Left lung (tissue), 10 donors: ENCODE measurements around the gene ZFHX3. TPM values are rescaled to one million over a fixed set of nuclear protein-coding genes. Genes with fewer than 3 reads are reported as not detected.

ENCODE experiments used
- ATAC-seq: fragments of 200-7000 bp; cut with Tn5 transposase; one replicate; pipeline ENCODE4 v1.9.1; 2020; ENCODE audit warnings: moderate library complexity
- DNase-seq, 4 donors: peaks; one replicate each; pipeline ENCODE4 v3.0.0-alpha.2; 2013 to 2020
- H3K27ac ChIP-seq, 2 donors: fragments of 200-600 bp; sonication (generic) in 1 of 2; one replicate each; pipeline versions ENCODE4 v1.5.0 to v1.8.0; 2020 to 2021
- H3K27me3 ChIP-seq, 2 donors: fragments of 200-600 bp; sonication (generic) in 1 of 2; one replicate each; pipeline versions ENCODE4 v1.5.0 to v1.8.0; 2020 to 2021
- H3K36me3 ChIP-seq, 2 donors: fragments of 200-600 bp; sonication (generic) in 1 of 2; one replicate each; pipeline versions ENCODE4 v1.5.0 to v1.8.0; 2020 to 2021
- H3K4me1 ChIP-seq, 2 donors: fragments of 200-600 bp; one replicate each; pipeline ENCODE4 v1.8.0; 2021
- H3K4me3 ChIP-seq, 2 donors: fragments of 200-600 bp; sonication (generic) in 1 of 2; one replicate each; pipeline versions ENCODE4 v1.5.0 to v1.8.0; 2020 to 2021; ENCODE audit warnings: mild to moderate bottlenecking in 1 of 2
- H3K9me3 ChIP-seq, 2 donors: fragments of 200-600 bp; sonication (generic) in 1 of 2; one replicate each; pipeline versions ENCODE4 v1.5.0 to v1.8.0; 2020 to 2021
- CTCF ChIP-seq, 2 donors: fragments of 200-600 bp; sonication (generic) in 1 of 2; IDR thresholded peaks; one replicate each; pipeline versions ENCODE4 v1.5.0 to v1.8.0; 2021; ENCODE audit warnings: antibody characterized with exemption in 2 of 2
- intact Hi-C, 2 donors: fragments of 100-400 bp; cut with DNase I; formaldehyde crosslinking; loops; one replicate each; pipeline versions ENCODE4 v1.11.2 to v1.14.2; 2022
- polyA plus RNA-seq, 6 donors: library from polyadenylated mRNA; unstranded; fragments of 120-200 nt; gene quantifications; one replicate each; pipeline ENCODE4 v1.2.1, GENCODE V29; 2013; ENCODE audit not compliant: insufficient read length in 6 of 6
- total RNA-seq, 2 donors: library from RNA; stranded (reverse); fragmentation: NEBNext Ultra II Directional; extraction: Animal tissue kit (Norgen Biotek cat#: 25700); gene quantifications; one replicate each; pipeline ENCODE4 v1.2.1, GENCODE V29; 2021
- donor health status: DM: no; HTN: yes; CAD: no.
- donor health status: DM: no; HTN: no; CAD: no.

Gene ZFHX3
- total and polyA plus RNA-seq, 8 donors: 21.4 to 34.7 (median 32.2) TPM

- ATAC-seq: no peak
- TF ChIP-seq CTCF (IDR thresholded peaks at IDR 0.05): no peak
- H3K27me3 ChIP-seq: no peaks in the 10 kb centered on the region
- no peaks in the 10 kb centered on the region for H3K36me3 ChIP-seq
- H3K27ac ChIP-seq: no peak overlapping the region
- H3K4me1 ChIP-seq: no peaks in the 10 kb centered on the region
- intact Hi-C loops: no loop called here
- no peak for DNase-seq
- H3K4me3 ChIP-seq: no peak overlapping the region
- no peaks in the 10 kb centered on the region for H3K9me3 ChIP-seq
Observed at GRCh38 chr16:72827866-72828265, 220.1 kb downstream of the ZFHX3 start.

GRCh38 chr16:72825912-72826621, 221.9 kb downstream of the ZFHX3 start:
- Histone ChIP-seq H3K27ac (no peak overlapping the region), H3K4me3 (no peak overlapping the region), H3K36me3 (no peaks in the 10 kb centered on the region), H3K4me1 (no peaks in the 10 kb centered on the region), H3K27me3 (no peaks in the 10 kb centered on the region), H3K9me3 (no peaks in the 10 kb centered on the region)
- intact Hi-C loops: no loop called here
- no peak for TF ChIP-seq CTCF (IDR thresholded peaks at IDR 0.05)
- DNase-seq (no peak), ATAC-seq (no peak)

- H3K4me3 ChIP-seq: no peak overlapping the region
- H3K36me3 ChIP-seq: no peaks in the 10 kb centered on the region
- no peaks in the 10 kb centered on the region for H3K4me1 ChIP-seq
- ATAC-seq: no peak
- H3K9me3 ChIP-seq: no peaks in the 10 kb centered on the region
- no peaks in the 10 kb centered on the region for H3K27me3 ChIP-seq
- H3K27ac ChIP-seq: no peak overlapping the region
- DNase-seq: no peak
- intact Hi-C loops: no loop called here
- no peak for TF ChIP-seq CTCF (IDR thresholded peaks at IDR 0.05)
Observed at GRCh38 chr16:72824761-72825160, 223.2 kb downstream of the ZFHX3 start.

- TF ChIP-seq CTCF (IDR thresholded peaks at IDR 0.05): no peak
- intact Hi-C loops: no loop called here
- Histone ChIP-seq H3K27ac (no peak overlapping the region), H3K27me3 (no peaks in the 10 kb centered on the region), H3K4me3 (no peak overlapping the region), H3K36me3 (no peaks in the 10 kb centered on the region), H3K9me3 (no peaks in the 10 kb centered on the region), H3K4me1 (no peaks in the 10 kb centered on the region)
- DNase-seq (no peak), ATAC-seq (no peak)
Observed at GRCh38 chr16:72824027-72824426, 223.9 kb downstream of the ZFHX3 start.

GRCh38 chr16:72821185-72821950, 226.6 kb downstream of the ZFHX3 start:
- no peak overlapping the region for H3K4me3 ChIP-seq
- H3K27me3 ChIP-seq: no peaks in the 10 kb centered on the region
- DNase-seq: no peak
- no peaks in the 10 kb centered on the region for H3K36me3 ChIP-seq
- ATAC-seq: no peak
- H3K9me3 ChIP-seq: no peaks in the 10 kb centered on the region
- H3K27ac ChIP-seq: no peak overlapping the region
- TF ChIP-seq CTCF (IDR thresholded peaks at IDR 0.05): no peak
- intact Hi-C loops: no loop called here
- no peaks in the 10 kb centered on the region for H3K4me1 ChIP-seq
